SK-N-SH treated with all-trans-retinoic acid at 6 μM for 48 hours (cell line): Measurements from ENCODE around the gene SSBP2.

ENCODE experiments used
- ATAC-seq: fragments of 200-7000 bp; cut with Tn5 transposase; 3 replicates; pipeline ENCODE4 v1.9.1; 2020; ENCODE audit warnings: mild to moderate bottlenecking, moderate library complexity
- BACH2 ChIP-seq: fragments of 250-450 bp; sonication (Bioruptor Pico); IDR thresholded peaks from 2 replicates; pipeline ENCODE4 v1.9.0; 2021; ENCODE audit warnings: mild to moderate bottlenecking, borderline replicate concordance
- CSDC2 ChIP-seq: fragments of 250-450 bp; sonication (Bioruptor Pico); IDR thresholded peaks from 2 replicates; pipeline ENCODE4 v1.5.0; 2020; ENCODE audit warnings: mild to moderate bottlenecking, moderate library complexity
- ESRRG ChIP-seq: fragments of 250-450 bp; sonication (Bioruptor Pico); IDR thresholded peaks from 2 replicates; pipeline ENCODE4 v1.6.1; 2021; ENCODE audit warnings: mild to moderate bottlenecking
- ISL1 ChIP-seq: fragments of 250-450 bp; sonication (Bioruptor Pico); IDR thresholded peaks from 2 replicates; pipeline ENCODE4 v2.1.2; 2022; ENCODE audit warnings: mild to moderate bottlenecking, moderate library complexity
- PATZ1 ChIP-seq: fragments of 250-450 bp; sonication (Bioruptor Pico); IDR thresholded peaks from 2 replicates; pipeline ENCODE4 v1.8.0; 2020; ENCODE audit warnings: mild to moderate bottlenecking, moderate library complexity, borderline replicate concordance
- POU6F1 ChIP-seq: fragments of 250-450 bp; sonication (Bioruptor Pico); IDR thresholded peaks from 2 replicates; pipeline ENCODE4 v1.8.0; 2021; ENCODE audit warnings: low read depth, mild to moderate bottlenecking, moderate library complexity, borderline replicate concordance
- PPARA ChIP-seq: fragments of 250-450 bp; sonication (Bioruptor Pico); IDR thresholded peaks from 2 replicates; pipeline ENCODE4 v1.5.0; 2020; ENCODE audit warnings: mild to moderate bottlenecking, borderline replicate concordance
- RARB ChIP-seq: fragments of 250-450 bp; sonication (Bioruptor Pico); IDR thresholded peaks from 2 replicates; pipeline ENCODE4 v1.8.0; 2021; ENCODE audit warnings: mild to moderate bottlenecking, moderate library complexity
- SNAI2 ChIP-seq: fragments of 250-450 bp; sonication (Bioruptor Pico); IDR thresholded peaks from 2 replicates; pipeline ENCODE4 v1.5.0; 2020; ENCODE audit warnings: mild to moderate bottlenecking, moderate library complexity
- TCF4 ChIP-seq: fragments of 250-450 bp; sonication (Bioruptor Pico); IDR thresholded peaks from 2 replicates; pipeline ENCODE4 v1.8.0; 2021; ENCODE audit warnings: mild to moderate bottlenecking, moderate library complexity, borderline replicate concordance
- TOX ChIP-seq: fragments of 250-450 bp; sonication (Bioruptor Pico); IDR thresholded peaks from 2 replicates; pipeline ENCODE4 v1.8.0; 2021; ENCODE audit warnings: mild to moderate bottlenecking, moderate library complexity, borderline replicate concordance
- TSHZ2 ChIP-seq: fragments of 250-450 bp; sonication (Bioruptor Pico); IDR thresholded peaks from 2 replicates; pipeline ENCODE4 v1.5.0; 2020; ENCODE audit warnings: mild to moderate bottlenecking, moderate library complexity
- ZC3H10 ChIP-seq: fragments of 250-450 bp; sonication (Bioruptor Pico); IDR thresholded peaks from 2 replicates; pipeline ENCODE4 v1.5.1; 2021; ENCODE audit warnings: mild to moderate bottlenecking, moderate library complexity
- ZFP3 ChIP-seq: fragments of 250-450 bp; sonication (Bioruptor Pico); IDR thresholded peaks from 2 replicates; pipeline ENCODE4 v1.5.0; 2020; ENCODE audit warnings: mild to moderate bottlenecking, moderate library complexity
- ZFP30 ChIP-seq: fragments of 450-650 bp; formaldehyde crosslinking; IDR thresholded peaks from 2 replicates; pipeline ENCODE4 v1.5.0; 2022; ENCODE audit warnings: mild to moderate bottlenecking, moderate library complexity
- ZNF565 ChIP-seq: fragments of 450-650 bp; formaldehyde crosslinking; conservative IDR thresholded peaks from 2 replicates; pipeline ENCODE4 v1.5.0; 2020; ENCODE audit warnings: low read depth, mild to moderate bottlenecking, moderate library complexity
- ZNF8 ChIP-seq: fragments of 450-650 bp; formaldehyde crosslinking; IDR thresholded peaks from 2 replicates; pipeline ENCODE4 v1.5.0; 2020; ENCODE audit warnings: mild to moderate bottlenecking, moderate library complexity

SSBP2 gene

DNA sequence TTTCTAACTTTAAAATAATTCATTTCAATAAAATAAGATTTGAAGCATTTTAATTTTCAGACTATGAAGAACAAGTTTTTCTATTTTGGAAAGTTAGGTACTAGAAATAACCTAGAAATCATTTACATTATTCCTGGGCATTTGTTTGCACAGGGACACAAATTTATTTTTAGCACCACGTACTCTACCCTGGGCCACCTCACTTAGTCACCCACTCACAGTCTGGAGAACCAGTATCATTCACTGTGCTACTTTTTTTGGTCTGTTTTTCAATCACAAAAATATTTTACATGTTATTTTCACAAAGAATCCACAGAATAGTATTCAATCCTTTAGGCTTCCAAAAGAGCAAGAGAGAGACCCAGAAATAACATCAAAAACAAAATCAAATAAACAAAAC is 228.3 kb downstream of the SSBP2 start:
- ATAC-seq: no peak
- TF ChIP-seq BACH2 (CRISPR knock-in tag) (no peak), TSHZ2 (CRISPR knock-in tag) (no peak), ZNF565 (CRISPR knock-in tag) (no peak), ZFP3 (CRISPR knock-in tag) (no peak), PATZ1 (CRISPR knock-in tag) (no peak), ESRRG (CRISPR knock-in tag) (no peak)

- TF ChIP-seq ISL1 (CRISPR knock-in tag): no peak
- TF ChIP-seq SNAI2: no peak
- TF ChIP-seq BACH2 (CRISPR knock-in tag): no peak
- no peak for TF ChIP-seq ZC3H10
- TF ChIP-seq PATZ1 (CRISPR knock-in tag): no peak
- TF ChIP-seq PPARA (CRISPR knock-in tag): no peak
- no peak for TF ChIP-seq ZFP30 (CRISPR knock-in tag)
- no peak for TF ChIP-seq ZFP3 (CRISPR knock-in tag)
- TF ChIP-seq TCF4: no peak
- no peak for TF ChIP-seq ZNF8 (CRISPR knock-in tag)
- no peak for TF ChIP-seq TOX (CRISPR knock-in tag)
- ATAC-seq: no peak
Measured at GRCh38 chr5:81520769-81521168, 230.1 kb downstream of the SSBP2 start.

- ATAC-seq: no peak
- no peak for TF ChIP-seq ISL1 (CRISPR knock-in tag)
- TF ChIP-seq ZFP30 (CRISPR knock-in tag): no peak
- no peak for TF ChIP-seq ZNF565 (CRISPR knock-in tag)
- no peak for TF ChIP-seq SNAI2
- no peak for TF ChIP-seq TOX (CRISPR knock-in tag)
- no peak for TF ChIP-seq POU6F1 (CRISPR knock-in tag)
- no peak for TF ChIP-seq TCF4
- TF ChIP-seq, all 23 proteins: peak for 0
Measured at GRCh38 chr5:81519217-81519905, 231.5 kb downstream of the SSBP2 start.

- TF ChIP-seq ISL1 (CRISPR knock-in tag) (no peak), CSDC2 (CRISPR knock-in tag) (no peak), ZC3H10 (no peak), RARB (CRISPR knock-in tag) (no peak), SNAI2 (no peak), PATZ1 (CRISPR knock-in tag) (no peak), ZNF565 (CRISPR knock-in tag) (no peak), PPARA (CRISPR knock-in tag) (no peak), POU6F1 (CRISPR knock-in tag) (no peak), BACH2 (CRISPR knock-in tag) (no peak), ESRRG (CRISPR knock-in tag) (no peak), ZFP3 (CRISPR knock-in tag) (no peak)
- no peak for ATAC-seq
Measured at GRCh38 chr5:81517462-81517861, 233.4 kb downstream of the SSBP2 start.
